ENCODE data around the gene GMCL1. TPM values are rescaled to one million over a fixed set of nuclear protein-coding genes. Genes with fewer than 3 reads are reported as not detected.

The GMCL1 gene
- total and polyA plus RNA-seq, 8 donors: 1.2 to 23.1 (median 5.9) TPM

DNA sequence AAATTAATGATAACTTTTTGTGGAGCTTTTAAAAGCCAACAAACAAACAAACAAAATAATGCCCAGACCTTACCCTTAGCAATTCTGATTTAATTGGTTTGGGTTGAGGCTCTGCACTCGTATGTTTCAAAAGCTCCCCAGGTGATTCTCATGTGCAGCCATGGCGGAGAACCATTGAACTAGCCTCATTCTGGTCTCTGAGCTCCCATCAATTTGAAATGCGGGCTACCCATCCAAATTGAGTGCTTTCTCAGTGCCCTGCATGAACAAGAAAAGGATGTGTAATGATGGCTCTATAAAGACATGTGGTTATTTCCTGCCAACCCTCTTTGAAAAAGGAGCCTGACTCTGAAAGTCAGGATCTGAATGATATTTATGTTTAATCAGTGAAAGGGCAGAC is 93.7 kb downstream of the GMCL1 start:
- intact Hi-C loops (cut with DNase I; ENCODE audit: low total_unique reads): no loop called here
- no peak overlapping the region for H3K27ac ChIP-seq
- TF ChIP-seq CTCF (IDR thresholded peaks at IDR 0.05): no peak
- TF ChIP-seq EP300 (IDR thresholded peaks at IDR 0.05): no peak
- no peak for TF ChIP-seq POLR2AphosphoS5 (IDR thresholded peaks at IDR 0.05)
- no peak for TF ChIP-seq POLR2A (IDR thresholded peaks at IDR 0.05)
- no peak overlapping the region for H3K4me3 ChIP-seq
- no peaks in the 10 kb centered on the region for H3K9me3 ChIP-seq
- no peaks in the 10 kb centered on the region for H3K27me3 ChIP-seq
- no peak for DNase-seq
- H3K36me3 ChIP-seq: peaks cover 20 to 67% (median 59%) of the 10 kb centered on the region in 4 donors
- H3K4me1 ChIP-seq: peaks cover 0 to 47% (median 9%) of the 10 kb centered on the region in 4 donors
- 91 to 99% (median 97%) methylated on average over 3 of the region's 3 CpGs for whole genome bisulfite sequencing, 5 donors

- intact Hi-C loops (cut with DNase I; ENCODE audit: low total_unique reads): no loop called here
- 73 to 89% (median 82%) methylated on average over 3 of the region's 3 CpGs for WGBS, 5 donors
Measured at GRCh38 chr2:69926849-69927515, 97.5 kb downstream of the GMCL1 start.

More at GRCh38 chr2:69926849-69927515, 97.5 kb downstream of the GMCL1 start:
- no peak for DNase-seq
- peaks cover 7 to 56% (median 42%) of the 10 kb centered on the region in 4 donors for H3K36me3 ChIP-seq
- H3K27ac ChIP-seq: peak overlapping the region in 2 of 5 donors; percentile 5 to 38
- peaks cover 7 to 56% (median 17%) of the 10 kb centered on the region in 4 donors for H3K4me1 ChIP-seq
- no peaks in the 10 kb centered on the region for H3K27me3 ChIP-seq
- H3K4me3 ChIP-seq: no peak overlapping the region
- TF ChIP-seq POLR2A (IDR thresholded peaks at IDR 0.05): no peak
- no peak for TF ChIP-seq CTCF (IDR thresholded peaks at IDR 0.05)
- no peak for TF ChIP-seq POLR2AphosphoS5 (IDR thresholded peaks at IDR 0.05)
- TF ChIP-seq EP300 (IDR thresholded peaks at IDR 0.05): no peak
- no peaks in the 10 kb centered on the region for H3K9me3 ChIP-seq

Small RNA genes within 50 kb of the gene (small RNA-seq; reads per million reads assigned to genes)
- gene RPL23AP92: 0 reads per million in 4 donors

Other genes starting within 250 kb of the GMCL1 start
- gene AAK1, start 185.9 kb upstream of the GMCL1 start, total RNA-seq: 100 to 1,000 TPM in 2 of 5 donors, 10 to 100 TPM in 3; 32.4 to 115 (median 74.7) TPM
- 10 to 100 TPM; 12.9 to 78.2 (median 18.0) TPM for gene AAK1, start 185.9 kb upstream of the GMCL1 start, polyA plus RNA-seq
- 100 to 1,000 TPM in 2 of 5 donors, 10 to 100 TPM in 3; 40.8 to 193 (median 58.4) TPM for gene ANXA4, start 87.5 kb upstream of the GMCL1 start, total RNA-seq
- 100 to 1,000 TPM in 1 of 3 donors, 10 to 100 TPM in 2; 67.3 to 113 (median 94.3) TPM for gene ANXA4, start 87.5 kb upstream of the GMCL1 start, polyA plus RNA-seq
- gene SNRNP27, start 64.3 kb downstream of the GMCL1 start, total RNA-seq: 10 to 100 TPM in 4 of 5 donors, 1 to 10 TPM in 1; 5.8 to 70.6 (median 58.2) TPM
- gene SNRNP27, start 64.3 kb downstream of the GMCL1 start, polyA plus RNA-seq: 10 to 100 TPM; 21.1 to 51.1 (median 42.8) TPM
- gene MXD1, start 85.4 kb downstream of the GMCL1 start, total RNA-seq: 10 to 100 TPM in 4 of 5 donors, 1 to 10 TPM in 1; 8.1 to 40.2 (median 26.8) TPM
- gene MXD1, start 85.4 kb downstream of the GMCL1 start, polyA plus RNA-seq: 10 to 100 TPM in 1 of 3 donors, 1 to 10 TPM in 2; 9.1 to 16.3 (median 9.3) TPM
- gene ASPRV1, start 132.0 kb downstream of the GMCL1 start, total RNA-seq: 1 to 10 TPM in 3 of 5 donors, not detected in 2; 2.0 to 6.4 (median 3.5) TPM
- gene ASPRV1, start 132.0 kb downstream of the GMCL1 start, polyA plus RNA-seq: under 1 TPM; 0.44 to 0.90 (median 0.46) TPM

Data from stomach (tissue), 9 donors.